DND-41 (cell line): Measurements from ENCODE around the gene TLDC2.
A peak's percentile ranks its signal among the peaks of the same experiment; 100 is the strongest.
"Not testable (repeated sequence)": the region's sequence is repeated elsewhere in the genome, so short reads cannot be mapped to it uniquely, and the experiment has no call there.

Experiments
- ATAC-seq: fragments of 200-7000 bp; cut with Tn5 transposase; 3 replicates; pipeline ENCODE4 v1.9.1; 2021; ENCODE audit warnings: low read depth; ENCODE audit not compliant: insufficient read depth
- DNase-seq: peaks from one replicate; pipeline ENCODE4 v3.0.0-alpha.2; 2020
- H2AFZ ChIP-seq: 2 replicates; pipeline ENCODE4 v1.6.0; 2012; ENCODE audit warnings: low read depth, low read length
- H3K27ac ChIP-seq: 2 replicates; pipeline ENCODE4 v1.5.1; 2012; ENCODE audit warnings: low read length, inconsistent platforms
- H3K27me3 ChIP-seq: fragments of 200-600 bp; sonication (generic); 2 replicates; pipeline ENCODE4 v1.6.0; 2012; ENCODE audit warnings: low read length, mild to moderate bottlenecking, inconsistent platforms; ENCODE audit not compliant: insufficient read depth, poor library complexity
- H3K36me3 ChIP-seq: 2 replicates; pipeline ENCODE4 v1.5.1; 2012; ENCODE audit warnings: low read length, inconsistent platforms; ENCODE audit not compliant: insufficient read depth
- H3K4me1 ChIP-seq: 2 replicates; pipeline ENCODE4 v1.5.1; 2012; ENCODE audit warnings: mild to moderate bottlenecking, low read length; ENCODE audit not compliant: insufficient read depth
- H3K4me2 ChIP-seq: 2 replicates; pipeline ENCODE4 v1.6.0; 2012; ENCODE audit warnings: mild to moderate bottlenecking, moderate library complexity, low read length, inconsistent platforms; ENCODE audit not compliant: insufficient read depth
- H3K4me3 ChIP-seq, 2 experiments: fragments of 200-600 bp in 1 of 2; shearing (Covaris generic) in 1 of 2; 2 replicates each; pipeline ENCODE4 v1.5.1; 2012 to 2016; ENCODE audit warnings: inconsistent platforms in 2 of 2, low read length in 2 of 2, mild to moderate bottlenecking in 2 of 2, low read depth in 1 of 2, moderate library complexity in 1 of 2
- H3K79me2 ChIP-seq: 2 replicates; pipeline ENCODE4 v1.6.0; 2012; ENCODE audit warnings: low read length, inconsistent platforms; ENCODE audit not compliant: insufficient read depth
- H3K9ac ChIP-seq: 2 replicates; pipeline ENCODE4 v1.6.0; 2012; ENCODE audit warnings: low read depth, mild to moderate bottlenecking, inconsistent platforms, low read length, moderate library complexity
- H3K9me3 ChIP-seq: 2 replicates; pipeline ENCODE4 v1.5.1; 2012; ENCODE audit warnings: low read length, moderate library complexity, mild to moderate bottlenecking, inconsistent platforms; ENCODE audit not compliant: insufficient read depth, severe bottlenecking
- H4K20me1 ChIP-seq: 2 replicates; pipeline ENCODE4 v1.6.0; 2012; ENCODE audit warnings: low read length; ENCODE audit not compliant: insufficient read depth
- CTCF ChIP-seq: IDR thresholded peaks from 2 replicates; pipeline ENCODE4 v1.5.1; 2012; ENCODE audit warnings: borderline replicate concordance, low read length, moderate library complexity, mild to moderate bottlenecking; ENCODE audit not compliant: poor library complexity, severe bottlenecking; ENCODE audit errors: extremely low read depth
- EZH2 ChIP-seq: IDR thresholded peaks from 3 replicates; pipeline ENCODE4 v1.6.1; 2012; ENCODE audit warnings: borderline replicate concordance, low read depth, mild to moderate bottlenecking, moderate library complexity, low read length, inconsistent platforms; ENCODE audit not compliant: severe bottlenecking

Gene TLDC2

GRCh38 chr20:36835025-36835424 is 40.9 kb upstream of the TLDC2 start:
- Histone ChIP-seq H3K79me2 (no peaks in the 10 kb centered on the region; the same call in 1 of the 2 replicates), H2AFZ (peak overlapping the region; percentile 84), H3K27me3 (no peaks in the 10 kb centered on the region), H3K9ac (peak overlapping the region; percentile 68), H3K36me3 (peaks cover 12% of the 10 kb centered on the region), H3K9me3 (no peaks in the 10 kb centered on the region), H3K4me1 (peaks cover 24% of the 10 kb centered on the region), H3K27ac (peak overlapping the region; percentile 97), H3K4me2 (peak overlapping the region; percentile 89), H4K20me1 (no peaks in the 10 kb centered on the region), H3K4me3 (peak overlapping the region; percentile 4 to 61; a peak in 3 of 4 replicates)
- ATAC-seq (no peak), DNase-seq (no peak)
- TF ChIP-seq CTCF: no peak
- no peak for TF ChIP-seq EZH2

- Histone ChIP-seq H4K20me1 (no peaks in the 10 kb centered on the region), H3K27ac (peak overlapping the region; percentile 97), H3K4me3 (peak overlapping the region; percentile 8 to 61; a peak in 3 of 4 replicates), H3K9me3 (no peaks in the 10 kb centered on the region), H3K36me3 (peaks cover 12% of the 10 kb centered on the region), H3K79me2 (no peaks in the 10 kb centered on the region; the same call in 1 of the 2 replicates), H3K27me3 (no peaks in the 10 kb centered on the region), H3K9ac (peak overlapping the region; percentile 68), H3K4me2 (peak overlapping the region; percentile 89), H2AFZ (peak overlapping the region; percentile 84), H3K4me1 (peaks cover 24% of the 10 kb centered on the region)
- DNase-seq (peak; percentile 96), ATAC-seq (peak; percentile 95)
- TF ChIP-seq EZH2 (no peak), CTCF (no peak)
Observed at GRCh38 chr20:36835453-36836198, 40.3 kb upstream of the TLDC2 start.

GRCh38 chr20:36836591-36837269 is 39.2 kb upstream of the TLDC2 start:
- ATAC-seq (no peak; the same call in 2 of the 3 replicates), DNase-seq (peak; percentile 76)
- peaks cover 2% of the 10 kb centered on the region; the same call in 1 of the 2 replicates for H4K20me1 ChIP-seq
- peaks cover 12% of the 10 kb centered on the region for H3K36me3 ChIP-seq
- peak overlapping the region; percentile 97 for H3K27ac ChIP-seq
- H3K9ac ChIP-seq: peak overlapping the region; percentile 68
- H2AFZ ChIP-seq: peak overlapping the region; percentile 17
- no peaks in the 10 kb centered on the region for H3K27me3 ChIP-seq
- H3K79me2 ChIP-seq: no peaks in the 10 kb centered on the region; the same call in 1 of the 2 replicates
- no peaks in the 10 kb centered on the region for H3K9me3 ChIP-seq
- peak overlapping the region; percentile 89 for H3K4me2 ChIP-seq
- peak overlapping the region in 1 of 2 experiments; percentile 61; a peak in 1 of 4 replicates for H3K4me3 ChIP-seq
- H3K4me1 ChIP-seq: peaks cover 25% of the 10 kb centered on the region
- TF ChIP-seq CTCF: peak; percentile 82
- no peak for TF ChIP-seq EZH2

- H3K79me2 ChIP-seq, H3K4me3 ChIP-seq, H3K27ac ChIP-seq, H4K20me1 ChIP-seq, H2AFZ ChIP-seq, ATAC-seq, H3K27me3 ChIP-seq, DNase-seq, H3K9me3 ChIP-seq, H3K9ac ChIP-seq, H3K4me2 ChIP-seq: not testable (repeated sequence)
- Histone ChIP-seq H3K36me3 (peaks cover 12% of the 10 kb centered on the region), H3K4me1 (peaks cover 29% of the 10 kb centered on the region)
Observed at GRCh38 chr20:36838376-36838775, 37.6 kb upstream of the TLDC2 start.
